Caco-2 (cell line): ENCODE results near the gene TMPRSS15. TPM values are rescaled to one million over a fixed set of nuclear protein-coding genes. Genes with fewer than 3 reads are reported as not detected.

ENCODE experiments used
- Bru-seq: library from RNA; stranded (reverse); fragments of 400-500 nt; gene quantifications from one replicate; lab custom pipeline; 2021; lab: Mats Ljungman, UMichigan
- BruChase-seq, 2 experiments: library from RNA; stranded (reverse); fragments of 400-500 nt; gene quantifications; one replicate each; lab custom pipeline; 2021; lab: Mats Ljungman, UMichigan
- BruUV-seq: library from RNA; stranded (reverse); fragments of 400-500 nt; replicated peaks from 2 replicates; lab custom pipeline; 2021; lab: Mats Ljungman, UMichigan
- CTCF ChIA-PET: fragments of 300-600 bp; sonication (Branson Sonifier 250); formaldehyde crosslinking; loops from one replicate; lab custom pipeline; 2022; ENCODE audit warnings: antibody characterized with exemption; lab: Charles Lee
- POLR2A ChIA-PET: fragments of 300-600 bp; sonication (Branson Sonifier 250); formaldehyde crosslinking; loops from one replicate; lab custom pipeline; 2022; ENCODE audit warnings: antibody characterized with exemption; lab: Charles Lee
- DNase-seq, 2 experiments: peaks; one replicate each; pipeline versions ENCODE4 v3.0.0 to v3.0.0-alpha.2; 2020 to 2022
- H3K27me3 ChIP-seq: replicated peaks from 2 replicates; pipeline ENCODE4 v1.6.0; 2011; ENCODE audit warnings: low read length; ENCODE audit not compliant: control insufficient read depth, insufficient read depth
- H3K36me3 ChIP-seq: 2 replicates; pipeline ENCODE4 v1.5.1; 2011; ENCODE audit warnings: low read length; ENCODE audit not compliant: control insufficient read depth, insufficient read depth
- H3K4me1 ChIP-seq: fragments of 250-450 bp; sonication (Bioruptor Pico); 2 replicates; pipeline ENCODE4 v1.5.1; 2020; ENCODE audit warnings: mild to moderate bottlenecking
- H3K4me3 ChIP-seq: 2 replicates; pipeline ENCODE4 v1.5.1; 2011; ENCODE audit warnings: low read depth, mild to moderate bottlenecking, control low read depth, low read length
- H3K9me3 ChIP-seq: fragments of 250-450 bp; sonication (Bioruptor Pico); 2 replicates; pipeline ENCODE4 v1.5.1; 2020; ENCODE audit warnings: mild to moderate bottlenecking, moderate library complexity
- H3K27ac Mint-ChIP-seq: one replicate; pipeline ENCODE4 v1.8.0; 2022; ENCODE audit warnings: mixed read lengths; ENCODE audit not compliant: unreplicated experiment
- H3K27me3 Mint-ChIP-seq: one replicate; pipeline ENCODE4 v1.8.0; 2022; ENCODE audit warnings: mixed read lengths; ENCODE audit not compliant: insufficient read depth, unreplicated experiment
- H3K36me3 Mint-ChIP-seq: one replicate; pipeline ENCODE4 v1.8.0; 2022; ENCODE audit warnings: mild to moderate bottlenecking, mixed read lengths; ENCODE audit not compliant: insufficient read depth, unreplicated experiment
- H3K4me1 Mint-ChIP-seq: one replicate; pipeline ENCODE4 v1.8.0; 2022; ENCODE audit warnings: low read depth, mixed read lengths; ENCODE audit not compliant: unreplicated experiment
- H3K4me3 Mint-ChIP-seq: one replicate; pipeline ENCODE4 v1.8.0; 2022; ENCODE audit warnings: mild to moderate bottlenecking, moderate library complexity, mixed read lengths; ENCODE audit not compliant: unreplicated experiment
- H3K9me3 Mint-ChIP-seq: one replicate; pipeline ENCODE4 v1.8.0; 2022; ENCODE audit warnings: mixed read lengths; ENCODE audit not compliant: unreplicated experiment
- intact Hi-C: fragments of 100-400 bp; cut with micrococcal nuclease; formaldehyde crosslinking; loops from one replicate; pipeline ENCODE4 v1.10.0; 2022; ENCODE audit not compliant: unreplicated experiment
- long read RNA-seq: library from polyadenylated mRNA; stranded (forward); transcript quantifications from one replicate; pipeline ENCODE4 v2.0.0, GENCODE V29; 2022
- total RNA-seq: library from RNA; stranded (reverse); gene quantifications from 2 replicates; pipeline ENCODE4 v1.2.3, GENCODE V29; 2022
- TF ChIP-seq, protein P1 (sequence below), 2 experiments: fragments of 200-600 bp in 1 of 2; IDR thresholded peaks; 1 replicate in 1 of 2; 2 replicates in 1 of 2; pipeline versions ENCODE4 v1.5.1 to v1.8.0; 2011 to 2022; ENCODE audit warnings: antibody characterized with exemption in 1 of 2, control low read depth in 1 of 2, inconsistent platforms in 1 of 2, low read depth in 1 of 2, low read length in 1 of 2, mild to moderate bottlenecking in 1 of 2, moderate library complexity in 1 of 2; ENCODE audit not compliant: insufficient read depth in 1 of 2, severe bottlenecking in 1 of 2, unreplicated experiment in 1 of 2

The TMPRSS15 gene
- total RNA-seq (not detected in 2 replicates), Bru-seq, nascent RNA (not detected), BruChase-seq, experiment 1, labeled RNA remaining after a 2-hour chase (percentile 0 among the genes with signal in this experiment), BruChase-seq, experiment 2, labeled RNA remaining after a 6-hour chase (percentile 0 among the genes with signal in this experiment)
- long read RNA-seq, result 0 reads

DNA sequence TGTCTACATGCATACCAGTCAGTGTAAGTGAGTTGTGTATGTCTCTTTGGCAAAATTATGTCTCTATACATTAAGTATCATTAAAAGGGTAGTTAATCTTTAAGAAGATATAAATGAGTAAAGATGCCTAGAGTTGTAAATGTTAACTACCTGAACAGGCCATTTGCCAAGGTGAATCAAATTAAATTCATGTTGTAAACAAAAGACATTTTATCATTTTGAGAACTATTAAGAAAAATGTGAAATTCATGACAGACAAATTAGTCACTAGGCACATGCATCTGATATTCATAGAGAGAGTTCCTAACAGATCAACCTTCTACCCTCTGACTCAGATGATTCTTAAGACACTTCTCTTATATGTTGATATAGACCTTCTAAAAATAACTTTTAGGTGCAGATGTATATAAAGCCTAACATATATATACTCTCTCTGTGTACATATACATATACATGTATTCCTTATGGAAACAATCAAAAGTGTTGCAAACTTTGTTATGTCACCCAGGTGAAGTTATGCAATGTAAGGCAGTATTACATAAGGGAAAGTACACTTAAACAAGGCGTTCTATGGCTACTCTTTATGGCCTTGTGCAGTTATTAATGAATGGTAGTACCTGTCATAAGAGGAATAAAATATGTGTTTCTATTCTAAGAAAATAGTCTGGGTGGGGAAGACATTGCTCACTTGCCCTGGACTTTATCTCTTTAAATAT lies at the start of gene TMPRSS15:
TMPRSS15 (minus strand) TSS at position 51 of the 716 bp plus-strand sequence. CDS start 163 bp downstream, outside the sequence.
- CTCF ChIA-PET, result no interaction called here
- TF ChIP-seq, protein P1, sequence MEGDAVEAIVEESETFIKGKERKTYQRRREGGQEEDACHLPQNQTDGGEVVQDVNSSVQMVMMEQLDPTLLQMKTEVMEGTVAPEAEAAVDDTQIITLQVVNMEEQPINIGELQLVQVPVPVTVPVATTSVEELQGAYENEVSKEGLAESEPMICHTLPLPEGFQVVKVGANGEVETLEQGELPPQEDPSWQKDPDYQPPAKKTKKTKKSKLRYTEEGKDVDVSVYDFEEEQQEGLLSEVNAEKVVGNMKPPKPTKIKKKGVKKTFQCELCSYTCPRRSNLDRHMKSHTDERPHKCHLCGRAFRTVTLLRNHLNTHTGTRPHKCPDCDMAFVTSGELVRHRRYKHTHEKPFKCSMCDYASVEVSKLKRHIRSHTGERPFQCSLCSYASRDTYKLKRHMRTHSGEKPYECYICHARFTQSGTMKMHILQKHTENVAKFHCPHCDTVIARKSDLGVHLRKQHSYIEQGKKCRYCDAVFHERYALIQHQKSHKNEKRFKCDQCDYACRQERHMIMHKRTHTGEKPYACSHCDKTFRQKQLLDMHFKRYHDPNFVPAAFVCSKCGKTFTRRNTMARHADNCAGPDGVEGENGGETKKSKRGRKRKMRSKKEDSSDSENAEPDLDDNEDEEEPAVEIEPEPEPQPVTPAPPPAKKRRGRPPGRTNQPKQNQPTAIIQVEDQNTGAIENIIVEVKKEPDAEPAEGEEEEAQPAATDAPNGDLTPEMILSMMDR (IDR thresholded peaks at IDR 0.05; ENCODE audit: insufficient read depth in 1 of 2, low read depth in 1 of 2, low read length in 1 of 2, severe bottlenecking in 1 of 2, unreplicated experiment in 1 of 2), result no peak
- POLR2A ChIA-PET, result no interaction called here

DNA sequence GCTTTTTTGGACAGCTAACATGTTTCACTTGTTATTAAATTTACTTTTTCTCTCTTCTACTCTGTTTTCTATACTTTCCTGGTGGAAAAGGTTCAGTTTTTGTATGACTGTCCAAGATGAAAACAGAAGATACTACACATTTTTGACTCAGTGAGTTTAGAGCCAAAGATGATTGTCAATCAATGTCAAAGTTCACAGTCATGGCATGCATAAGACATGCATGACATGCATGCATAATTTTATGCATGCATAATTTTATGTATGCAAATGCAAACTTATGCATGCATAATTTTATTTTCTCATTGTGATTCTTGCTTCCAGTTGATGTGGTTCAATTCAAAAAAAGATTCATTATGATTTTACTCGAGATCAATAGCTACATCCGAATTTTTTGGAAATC lies 48.1 kb upstream of the TMPRSS15 start:
- ChIA-PET POLR2A (no interaction called here), CTCF (no interaction called here)
- TF ChIP-seq, protein P1 (IDR thresholded peaks at IDR 0.05; ENCODE audit: insufficient read depth in 1 of 2, low read depth in 1 of 2, low read length in 1 of 2, severe bottlenecking in 1 of 2, unreplicated experiment in 1 of 2), result no peak
- H3K27ac Mint-ChIP-seq, result no peak overlapping the region
- no peaks in the 10 kb centered on the region for H3K9me3 Mint-ChIP-seq
- H3K4me1 Mint-ChIP-seq, result no peaks in the 10 kb centered on the region
- no peaks in the 10 kb centered on the region for H3K36me3 Mint-ChIP-seq
- H3K27me3 ChIP-seq, result no peaks in the 10 kb centered on the region
- no peaks in the 10 kb centered on the region for H3K4me1 ChIP-seq
- intact Hi-C loops, result no loop called here
- H3K27me3 Mint-ChIP-seq, result no peaks in the 10 kb centered on the region
- no peak overlapping the region for H3K4me3 Mint-ChIP-seq
- H3K36me3 ChIP-seq, result no peaks in the 10 kb centered on the region
- no peaks in the 10 kb centered on the region for H3K9me3 ChIP-seq
- no peak for DNase-seq
- no TSS peak for BruUV-seq
- no peak overlapping the region for H3K4me3 ChIP-seq

More for the DNA sequence above, at the start of gene TMPRSS15:
- BruUV-seq, result no TSS peak
- Histone ChIP-seq H3K36me3 (no peaks in the 10 kb centered on the region), H3K9me3 (no peaks in the 10 kb centered on the region), H3K27me3 (no peaks in the 10 kb centered on the region), H3K4me1 (no peaks in the 10 kb centered on the region), H3K4me3 (no peak within 1 kb of the TSS)
- Mint-ChIP-seq H3K36me3 (no peaks in the 10 kb centered on the region), H3K4me1 (no peaks in the 10 kb centered on the region), H3K27ac (no peak within 1 kb of the TSS), H3K4me3 (no peak within 1 kb of the TSS), H3K9me3 (no peaks in the 10 kb centered on the region), H3K27me3 (no peaks in the 10 kb centered on the region)
- no peak for DNase-seq
- intact Hi-C loops, result no loop called here

GRCh38 chr21:18449605-18450550 lies 46.3 kb upstream of the TMPRSS15 start:
- Histone ChIP-seq H3K36me3 (no peaks in the 10 kb centered on the region), H3K27me3 (no peaks in the 10 kb centered on the region), H3K4me3 (no peak overlapping the region), H3K4me1 (no peaks in the 10 kb centered on the region), H3K9me3 (no peaks in the 10 kb centered on the region)
- no peak overlapping the region for H3K27ac Mint-ChIP-seq
- ChIA-PET POLR2A (no interaction called here), CTCF (no interaction called here)
- H3K9me3 Mint-ChIP-seq, result no peaks in the 10 kb centered on the region
- H3K27me3 Mint-ChIP-seq, result no peaks in the 10 kb centered on the region
- H3K36me3 Mint-ChIP-seq, result no peaks in the 10 kb centered on the region
- TF ChIP-seq, protein P1 (IDR thresholded peaks at IDR 0.05; ENCODE audit: insufficient read depth in 1 of 2, low read depth in 1 of 2, low read length in 1 of 2, severe bottlenecking in 1 of 2, unreplicated experiment in 1 of 2), result no peak
- intact Hi-C loops, result no loop called here
- no peak overlapping the region for H3K4me3 Mint-ChIP-seq
- BruUV-seq, result no TSS peak
- no peaks in the 10 kb centered on the region for H3K4me1 Mint-ChIP-seq
- no peak for DNase-seq
